GM19351 (cell line): Measurements from ENCODE around the gene GSPT1.
"Not testable (repeated sequence)": the region's sequence is repeated elsewhere in the genome, so short reads cannot be mapped to it uniquely, and the experiment has no call there.

Source experiments
- ATAC-seq: cut with Tn5 transposase; IDR thresholded peaks from one replicate; pipeline ENCODE4 v1.9.1; 2021; ENCODE audit warnings: mild to moderate bottlenecking, moderate library complexity; ENCODE audit not compliant: unreplicated experiment

The GSPT1 gene

GRCh38 chr16:11862489-11862888 is 53.3 kb downstream of the GSPT1 start:
- ATAC-seq = no peak

GRCh38 chr16:11857161-11857560 is 58.6 kb downstream of the GSPT1 start:
- no peak for ATAC-seq

GRCh38 chr16:11852092-11852809 is 63.5 kb downstream of the GSPT1 start:
- no peak for ATAC-seq

GRCh38 chr16:11851294-11852091 is 64.3 kb downstream of the GSPT1 start, which contains the start of gene RSL1D1:
TSS of gene RSL1D1 (minus strand) at chr16:11851542. CDS start at chr16:11851512, 30 bp downstream.
- peak; percentile 90 for ATAC-seq

- ATAC-seq = no peak
Measured at GRCh38 chr16:11848842-11849241, 66.9 kb downstream of the GSPT1 start.

- ATAC-seq = no peak
Measured at GRCh38 chr16:11844499-11844898, 71.3 kb downstream of the GSPT1 start.

- ATAC-seq = no peak
Measured at GRCh38 chr16:11843861-11844260, 71.9 kb downstream of the GSPT1 start.

- ATAC-seq = no peak
Measured at GRCh38 chr16:11843206-11843605, 72.5 kb downstream of the GSPT1 start.

- ATAC-seq = no peak
Measured at GRCh38 chr16:11841026-11841425, 74.7 kb downstream of the GSPT1 start.

GRCh38 chr16:11836650-11837244 is 79.0 kb downstream of the GSPT1 start:
- no peak for ATAC-seq

- ATAC-seq = no peak
Measured at GRCh38 chr16:11835891-11836649, 79.7 kb downstream of the GSPT1 start.

GRCh38 chr16:11835309-11835708 is 80.4 kb downstream of the GSPT1 start:
- ATAC-seq = no peak

GRCh38 chr16:11833951-11834695 is 81.6 kb downstream of the GSPT1 start:
- ATAC-seq = no peak

GRCh38 chr16:11828696-11829095 is 87.1 kb downstream of the GSPT1 start:
- no peak for ATAC-seq

GRCh38 chr16:11825520-11826165 is 90.1 kb downstream of the GSPT1 start:
- not testable (repeated sequence) for ATAC-seq

GRCh38 chr16:11824362-11824761 is 91.4 kb downstream of the GSPT1 start:
- no peak for ATAC-seq

- ATAC-seq = not testable (repeated sequence)
Measured at GRCh38 chr16:11823645-11824044, 92.1 kb downstream of the GSPT1 start.

- no peak for ATAC-seq
Measured at GRCh38 chr16:11819798-11820197, 96.0 kb downstream of the GSPT1 start.

- not testable (repeated sequence) for ATAC-seq
Measured at GRCh38 chr16:11818970-11819369, 96.8 kb downstream of the GSPT1 start.
